K562 (cell line): ENCODE measurements around the gene MSH2. TPM values are rescaled to one million over a fixed set of nuclear protein-coding genes. Genes with fewer than 3 reads are reported as not detected.
A peak's percentile ranks its signal among the peaks of the same experiment; 100 is the strongest.

Experiments used
- CHD1 ChIP-seq: fragments of 200-600 bp; sonication (generic); IDR thresholded peaks from one replicate; pipeline ENCODE4 v1.6.1; 2012; ENCODE audit warnings: mild to moderate bottlenecking, moderate library complexity, low read length, inconsistent platforms
- E2F4 ChIP-seq: sonication (generic); formaldehyde crosslinking; IDR thresholded peaks from 2 replicates; pipeline ENCODE4 v1.8.0; 2022; ENCODE audit warnings: mild to moderate bottlenecking, low read depth, missing genetic modification reagents
- E2F6 ChIP-seq, 2 experiments: IDR thresholded peaks; 2 replicates each; pipeline ENCODE4 v1.6.1; 2011; ENCODE audit warnings: borderline replicate concordance in 1 of 2, control low read depth in 1 of 2, low read depth in 1 of 2, low read length in 1 of 2, mild to moderate bottlenecking in 1 of 2, mixed read lengths in 1 of 2, moderate library complexity in 1 of 2; ENCODE audit not compliant: insufficient read depth in 1 of 2, insufficient read length in 1 of 2, poor library complexity in 1 of 2, severe bottlenecking in 1 of 2; ENCODE audit errors: extremely low read depth in 1 of 2
- ELF4 ChIP-seq: fragments of 450-650 bp; formaldehyde crosslinking; IDR thresholded peaks from 2 replicates; pipeline ENCODE4 v1.4.0; 2022; ENCODE audit warnings: missing genetic modification characterization
- GTF3C2 ChIP-seq: IDR thresholded peaks from 3 replicates; pipeline ENCODE4 v1.6.1; 2011; ENCODE audit warnings: borderline replicate concordance, mild to moderate bottlenecking, moderate library complexity; ENCODE audit not compliant: insufficient read length; ENCODE audit errors: extremely low read depth
- HNRNPUL1 ChIP-seq: fragments of 200-400 bp; formaldehyde crosslinking; IDR thresholded peaks from 2 replicates; pipeline ENCODE4 v1.6.1; 2017; ENCODE audit warnings: low read length
- KLF1 ChIP-seq: fragments of 450-650 bp; IDR thresholded peaks from 2 replicates; pipeline ENCODE4 v1.6.1; 2016; ENCODE audit warnings: missing genetic modification characterization, missing compliant biosample characterization
- MLLT1 ChIP-seq, 2 experiments: fragments of 450-650 bp; IDR thresholded peaks; 2 replicates each; pipeline ENCODE4 v1.6.1; 2016
- MNT ChIP-seq, 2 experiments: fragments of 450-650 bp; conservative IDR thresholded peaks; 2 replicates each; pipeline ENCODE4 v1.6.1; 2017; ENCODE audit warnings: mild to moderate bottlenecking in 2 of 2, moderate library complexity in 2 of 2
- MYBL2 ChIP-seq, 2 experiments: fragments of 450-650 bp in 1 of 2; sonication (generic) in 1 of 2; formaldehyde crosslinking in 1 of 2; IDR thresholded peaks; 2 replicates each; pipeline versions ENCODE4 v1.6.1 to v1.8.1; 2017 to 2022; ENCODE audit warnings: borderline replicate concordance in 1 of 2, inconsistent platforms in 1 of 2, low read depth in 1 of 2, mild to moderate bottlenecking in 1 of 2, missing genetic modification reagents in 1 of 2, moderate library complexity in 1 of 2
- TEAD4 ChIP-seq, 2 experiments: sonication (generic) in 1 of 2; formaldehyde crosslinking in 1 of 2; IDR thresholded peaks; 2 replicates each; pipeline versions ENCODE4 v1.6.1 to v1.8.0; 2012 to 2022; ENCODE audit warnings: borderline replicate concordance in 1 of 2, inconsistent platforms in 1 of 2, low read length in 1 of 2, mild to moderate bottlenecking in 1 of 2, missing genetic modification reagents in 1 of 2
- ZBTB26 ChIP-seq: fragments of 450-650 bp; formaldehyde crosslinking; IDR thresholded peaks from 2 replicates; pipeline ENCODE4 v1.4.0; 2022; ENCODE audit warnings: missing genetic modification characterization
- ZEB2 ChIP-seq: fragments of 450-650 bp; IDR thresholded peaks from 2 replicates; pipeline ENCODE4 v1.6.1; 2016
- ZNF263 ChIP-seq: sonication (generic); formaldehyde crosslinking; IDR thresholded peaks from 2 replicates; pipeline ENCODE4 v1.8.0; 2022; ENCODE audit warnings: mild to moderate bottlenecking, missing genetic modification reagents, borderline replicate concordance
- polyA plus RNA-seq, 8 experiments: library from polyadenylated mRNA; depleted of rRNA in 4 of 8; stranded (reverse) in 5 of 8; unstranded in 3 of 8; fragments of >200 nt; fragmentation: Nextera tagmentation in 2 of 8; fragmentation: Illumina TruSeq in 1 of 8; extraction: Ambion mirVana in 2 of 8; extraction: Trizol in 1 of 8; gene quantifications; 2 replicates each; pipeline versions ENCODE4 v1.2.1 to v1.2.3, GENCODE V29; 2011 to 2014; ENCODE audit warnings: inconsistent platforms in 1 of 8, missing spikeins in 1 of 8
- total RNA-seq, 7 experiments: library from RNA; depleted of rRNA in 6 of 7; stranded (reverse); fragments of >200 nt in 6 of 7; fragmentation: Illumina TruSeq in 2 of 7; extraction: Trizol in 2 of 7; gene quantifications; 2 replicates each; pipeline versions ENCODE4 v1.2.1 to v1.2.3, GENCODE V29; 2011 to 2021; ENCODE audit warnings: low replicate concordance in 1 of 7

Gene MSH2
- total and polyA plus RNA-seq, 9 of the 15 experiments (the other 6 are each of a cell fraction or from before 2014, with no cell fraction given) = 51.8 to 139 (median 113) TPM

- TF ChIP-seq ZNF263 (CRISPR knock-in tag) = peak; percentile 58; the same call in 1 of the 2 replicates
- no peak for TF ChIP-seq KLF1 (tag)
- no peak for TF ChIP-seq E2F4 (CRISPR knock-in tag)
- TF ChIP-seq HNRNPUL1 = no peak
- peak; percentile 36 to 82 for TF ChIP-seq E2F6 (IDR thresholded peaks at IDR 0.05; ENCODE audit: borderline replicate concordance in 1 of 2, extremely low read depth in 1 of 2, insufficient read depth in 1 of 2, insufficient read length in 1 of 2, low read depth in 1 of 2, low read length in 1 of 2, poor library complexity in 1 of 2, severe bottlenecking in 1 of 2)
- TF ChIP-seq ZBTB26 = 0 out of 2 replicates have a peak, but pooled peaks have one; percentile 20
- no peak for TF ChIP-seq GTF3C2
- TF ChIP-seq ZEB2 = peak; percentile 62; the same call in 1 of the 2 replicates
- TF ChIP-seq MNT (conservative IDR thresholded peaks at IDR 0.05) = peak in 1 of 2 experiments; percentile 59; a peak in 1 of 4 replicates
- TF ChIP-seq MLLT1 (IDR thresholded peaks at IDR 0.05) = peak in 1 of 2 experiments; percentile 27; a peak in 1 of 4 replicates
- peak; percentile 19; the same call in 1 of the 2 replicates for TF ChIP-seq TEAD4 (IDR thresholded peaks at IDR 0.05; ENCODE audit: low read length)
- TF ChIP-seq TEAD4 (CRISPR knock-in tag; IDR thresholded peaks at IDR 0.05; ENCODE audit: borderline replicate concordance) = no peak
- TF ChIP-seq ELF4 (CRISPR knock-in tag) = peak; percentile 85
- no peak for TF ChIP-seq MYBL2 (IDR thresholded peaks at IDR 0.05; ENCODE audit: low read depth)
- no peak for TF ChIP-seq MYBL2 (CRISPR knock-in tag; IDR thresholded peaks at IDR 0.05; ENCODE audit: borderline replicate concordance)
- TF ChIP-seq CHD1 = no peak
Measured at GRCh38 chr2:47359375-47359868, 43.5 kb upstream of the MSH2 start (continued).
